ENCODE data around the gene IL4R. TPM values are rescaled to one million over a fixed set of nuclear protein-coding genes. Genes with fewer than 3 reads are reported as not detected.
"Not testable (repeated sequence)": the region's sequence is repeated elsewhere in the genome, so short reads cannot be mapped to it uniquely, and the experiment has no call there.

Gene IL4R
- total RNA-seq, 2 donors from 2014 or later, result 30.7 to 89.2 TPM

DNA sequence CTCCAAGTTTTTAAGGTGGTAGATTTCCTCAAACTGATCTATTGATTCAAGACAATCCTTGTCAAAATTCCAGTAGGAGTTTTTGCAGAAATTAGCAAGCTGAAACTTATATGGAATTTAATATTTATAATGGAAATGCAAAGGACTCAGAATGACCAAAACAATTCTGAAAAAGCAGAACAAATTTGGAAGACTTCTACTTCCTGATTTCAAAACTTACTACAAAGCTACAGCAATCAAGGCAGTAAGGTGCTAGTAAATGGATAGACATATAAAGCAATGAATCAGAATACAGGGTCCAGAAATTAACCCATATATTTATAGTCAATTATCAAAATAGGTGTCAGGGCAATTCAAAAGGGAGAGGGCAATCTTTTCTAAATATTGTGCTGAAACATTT, 76.4 kb downstream of the IL4R start:
- Histone ChIP-seq H3K27ac (no peak overlapping the region), H3K9me3 (no peaks in the 10 kb centered on the region), H3K4me1 (replicated peaks) (no peaks in the 10 kb centered on the region), H3K27me3 (replicated peaks; ENCODE audit: insufficient read depth) (no peaks in the 10 kb centered on the region), H3K36me3 (no peaks in the 10 kb centered on the region), H3K4me3 (no peak overlapping the region)
- no peak for DNase-seq (ENCODE audit: low spot score)
- TF ChIP-seq POLR2A (IDR thresholded peaks at IDR 0.05), result no peak
- TF ChIP-seq CTCF (IDR thresholded peaks at IDR 0.05), result no peak
- no peak for TF ChIP-seq POLR2AphosphoS5 (IDR thresholded peaks at IDR 0.05)
- intact Hi-C loops (cut with DNase I), result no loop called here

- H3K27ac ChIP-seq, result no peak overlapping the region
- H3K9me3 ChIP-seq, result no peaks in the 10 kb centered on the region
- no peak for DNase-seq (ENCODE audit: low spot score)
- no peak overlapping the region for H3K4me3 ChIP-seq
- no peaks in the 10 kb centered on the region for H3K4me1 ChIP-seq (replicated peaks)
- H3K36me3 ChIP-seq, result no peaks in the 10 kb centered on the region
- no peaks in the 10 kb centered on the region for H3K27me3 ChIP-seq (replicated peaks; ENCODE audit: insufficient read depth)
- intact Hi-C loops (cut with DNase I), result no loop called here
- WGBS, result 74% methylated on average over 1 of the region's 1 CpG
- TF ChIP-seq POLR2AphosphoS5 (IDR thresholded peaks at IDR 0.05) (no peak), POLR2A (IDR thresholded peaks at IDR 0.05) (no peak), CTCF (IDR thresholded peaks at IDR 0.05) (no peak)
These were observed 78.9 kb downstream of the IL4R start for GRCh38 chr16:27392671-27393070.

- no peak overlapping the region for H3K27ac ChIP-seq
- TF ChIP-seq POLR2AphosphoS5 (IDR thresholded peaks at IDR 0.05) (no peak), CTCF (IDR thresholded peaks at IDR 0.05) (no peak), POLR2A (IDR thresholded peaks at IDR 0.05) (no peak)
These were observed 80.7 kb downstream of the IL4R start for GRCh38 chr16:27394516-27394915.

DNA sequence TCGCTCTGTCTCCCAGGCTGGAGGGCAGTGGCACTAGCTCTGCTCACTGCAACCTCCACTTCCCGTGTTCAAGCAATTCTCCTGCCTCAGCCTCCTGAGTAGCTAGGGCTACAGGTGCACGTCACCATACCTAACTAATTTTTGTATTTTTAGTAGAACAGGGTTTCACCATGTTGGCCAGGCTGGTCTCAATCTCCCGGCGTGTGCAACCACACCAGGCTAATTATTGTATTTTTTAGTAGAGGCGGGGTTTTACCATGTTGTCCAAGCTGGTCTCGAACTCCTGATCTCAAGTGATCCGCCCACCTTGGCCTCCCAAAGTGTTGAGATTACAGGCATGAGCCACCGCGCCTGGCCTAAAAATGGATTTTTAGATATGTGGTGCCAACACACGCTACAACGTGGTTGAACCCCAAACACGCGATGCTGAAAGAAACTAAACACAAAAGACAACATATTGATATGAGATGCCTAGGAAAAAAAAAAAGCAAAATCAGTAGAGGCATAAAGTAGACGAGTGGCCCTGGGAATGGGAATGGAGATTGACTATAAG, 84.6 kb downstream of the IL4R start:
- H3K27ac ChIP-seq; intact Hi-C loops (cut with DNase I): not testable (repeated sequence)

More at GRCh38 chr16:27394516-27394915, 80.7 kb downstream of the IL4R start:
- H3K27me3 ChIP-seq (replicated peaks; ENCODE audit: insufficient read depth), result no peaks in the 10 kb centered on the region
- H3K9me3 ChIP-seq, result no peaks in the 10 kb centered on the region
- no peak for DNase-seq (ENCODE audit: low spot score)
- intact Hi-C loops (cut with DNase I), result no loop called here
- no peaks in the 10 kb centered on the region for H3K36me3 ChIP-seq
- H3K4me3 ChIP-seq, result no peak overlapping the region
- no peaks in the 10 kb centered on the region for H3K4me1 ChIP-seq (replicated peaks)

GRCh38 chr16:27398894-27399853, 85.4 kb downstream of the IL4R start:
- H3K27me3 ChIP-seq (replicated peaks; ENCODE audit: insufficient read depth), result no peaks in the 10 kb centered on the region
- no peak overlapping the region for H3K27ac ChIP-seq
- no peaks in the 10 kb centered on the region for H3K4me1 ChIP-seq (replicated peaks)
- 82% methylated on average over 8 of the region's 8 CpGs for WGBS
- intact Hi-C loops (cut with DNase I), result no loop called here
- DNase-seq (ENCODE audit: low spot score), result no peak
- TF ChIP-seq POLR2A (IDR thresholded peaks at IDR 0.05), result no peak
- TF ChIP-seq CTCF (IDR thresholded peaks at IDR 0.05), result no peak
- TF ChIP-seq POLR2AphosphoS5 (IDR thresholded peaks at IDR 0.05), result no peak
- H3K9me3 ChIP-seq, result no peaks in the 10 kb centered on the region
- H3K36me3 ChIP-seq, result no peaks in the 10 kb centered on the region
- no peak overlapping the region for H3K4me3 ChIP-seq

More for the DNA sequence above, 84.6 kb downstream of the IL4R start:
- H3K36me3 ChIP-seq; DNase-seq (ENCODE audit: low spot score); H3K9me3 ChIP-seq; H3K4me1 ChIP-seq (replicated peaks); H3K4me3 ChIP-seq; H3K27me3 ChIP-seq (replicated peaks; ENCODE audit: insufficient read depth): not testable (repeated sequence)
- WGBS, result 88% methylated on average over 15 of the region's 15 CpGs
